WI38 (cell line): ENCODE measurements around the gene SLC39A7.

Experiments
- H3K4me3 ChIP-seq: 2 replicates; pipeline ENCODE4 v1.5.1; 2011; ENCODE audit warnings: low read depth, mild to moderate bottlenecking, control low read depth, low read length
- CTCF ChIP-seq: IDR thresholded peaks from 2 replicates; pipeline ENCODE4 v1.5.1; 2012; ENCODE audit warnings: low read depth, mild to moderate bottlenecking, control low read depth, low read length

Gene SLC39A7

GRCh38 chr6:33175436-33176069 lies 25.1 kb upstream of the SLC39A7 start:
- no peak overlapping the region for H3K4me3 ChIP-seq
- no peak for TF ChIP-seq CTCF

- H3K4me3 ChIP-seq: no peak overlapping the region
Measured at GRCh38 chr6:33176906-33177305, 23.8 kb upstream of the SLC39A7 start.

GRCh38 chr6:33177552-33178446 lies 22.9 kb upstream of the SLC39A7 start:
- no peak overlapping the region for H3K4me3 ChIP-seq
- TF ChIP-seq CTCF: no peak

More at GRCh38 chr6:33176906-33177305, 23.8 kb upstream of the SLC39A7 start:
- no peak for TF ChIP-seq CTCF

GRCh38 chr6:33178755-33179475 lies 21.8 kb upstream of the SLC39A7 start:
- no peak overlapping the region for H3K4me3 ChIP-seq
- no peak for TF ChIP-seq CTCF

GRCh38 chr6:33181141-33181540 lies 19.5 kb upstream of the SLC39A7 start:
- no peak for TF ChIP-seq CTCF
- no peak overlapping the region for H3K4me3 ChIP-seq

- H3K4me3 ChIP-seq: no peak overlapping the region
- no peak for TF ChIP-seq CTCF
Measured at GRCh38 chr6:33183071-33183683, 17.5 kb upstream of the SLC39A7 start.
